Stomach (tissue), 9 donors: ENCODE measurements around the gene CRYBG1. TPM values are rescaled to one million over a fixed set of nuclear protein-coding genes. Genes with fewer than 3 reads are reported as not detected.

Experiments
- DNase-seq, 2 donors: peaks; one replicate each; pipeline versions ENCODE4 v3.0.0 to v3.0.0-alpha.2; 2013 to 2019
- H3K27ac ChIP-seq, 5 donors: fragments of 200-600 bp in 4 of 5; sonication (generic) in 4 of 5; one replicate each; pipeline ENCODE4 v1.5.1; 2013 to 2019; ENCODE audit warnings: mild to moderate bottlenecking in 1 of 5, moderate library complexity in 1 of 5
- H3K27me3 ChIP-seq, 3 donors: fragments of 200-600 bp; sonication (generic); one replicate each; pipeline ENCODE4 v1.5.1; 2017 to 2019; ENCODE audit warnings: mixed run types in 1 of 3
- H3K36me3 ChIP-seq, 4 donors: fragments of 200-600 bp; sonication (generic); 1 replicate in 3 of 4; 2 replicates in 1 of 4; pipeline ENCODE4 v1.5.1; 2016 to 2019
- H3K4me1 ChIP-seq, 4 donors: fragments of 200-600 bp; sonication (generic); one replicate each; pipeline ENCODE4 v1.5.1; 2016 to 2019
- H3K4me3 ChIP-seq, 4 donors: fragments of 200-600 bp; sonication (generic) in 3 of 4; one replicate each; pipeline ENCODE4 v1.5.1; 2016 to 2019; ENCODE audit warnings: mild to moderate bottlenecking in 1 of 4
- H3K9me3 ChIP-seq, 4 donors: fragments of 200-600 bp; sonication (generic); one replicate each; pipeline ENCODE4 v1.5.1; 2016 to 2019
- EP300 ChIP-seq: sonication (generic); formaldehyde crosslinking; IDR thresholded peaks from one replicate; pipeline ENCODE4 v1.6.1; 2017; ENCODE audit warnings: antibody characterized with exemption
- POLR2A ChIP-seq, 4 donors: fragments of 450-650 bp; IDR thresholded peaks; one replicate each; pipeline ENCODE4 v1.6.1; 2016; ENCODE audit warnings: antibody characterized with exemption in 4 of 4, control low read depth in 2 of 4, mild to moderate bottlenecking in 1 of 4, moderate library complexity in 1 of 4
- POLR2AphosphoS5 ChIP-seq, 3 donors: sonication (generic); formaldehyde crosslinking; IDR thresholded peaks; one replicate each; pipeline ENCODE4 v1.6.1; 2016; ENCODE audit warnings: antibody characterized with exemption in 3 of 3
- WGBS, 5 donors: extraction: QIAGEN DNeasy Blood & Tissue Kit in 3 of 5; methylation state at CpG; one replicate each; pipeline versions ENCODE4 v1.1.5 to v1.1.7; 2013 to 2018; 5-methylcytosine and 5-hydroxymethylcytosine counted together
- intact Hi-C: fragments of 100-400 bp; cut with DNase I; formaldehyde crosslinking; loops from one replicate; pipeline ENCODE4 v1.15.1; 2023; ENCODE audit warnings: low total_unique reads
- polyA plus RNA-seq, 3 donors: library from polyadenylated mRNA; stranded (reverse); fragments of 200-250 nt; gene quantifications; one replicate each; pipeline ENCODE4 v1.2.3, GENCODE V29; 2013
- total RNA-seq, 5 donors: library from RNA; depleted of rRNA; stranded (reverse); fragments of >200 nt; gene quantifications; one replicate each; pipeline versions ENCODE4 v1.1.0 to v1.2.3, GENCODE V29; 2014 to 2016
- TF ChIP-seq, protein P1 (sequence below), 7 experiments: fragments of 450-650 bp in 4 of 7; fragments of 200-600 bp in 3 of 7; sonication (generic) in 3 of 7; IDR thresholded peaks; one replicate each; pipeline ENCODE4 v1.5.1; 2016 to 2019; ENCODE audit warnings: antibody characterized with exemption in 7 of 7, control low read depth in 2 of 7, mild to moderate bottlenecking in 1 of 7
- donor health status: healthy with polysubstance abuse.
- donor health status: Bipolar disorder and iron deficiency.
- donor health status: healthy.

Gene CRYBG1
- total and polyA plus RNA-seq, 8 donors, result 0.45 to 47.2 (median 9.9) TPM

DNA sequence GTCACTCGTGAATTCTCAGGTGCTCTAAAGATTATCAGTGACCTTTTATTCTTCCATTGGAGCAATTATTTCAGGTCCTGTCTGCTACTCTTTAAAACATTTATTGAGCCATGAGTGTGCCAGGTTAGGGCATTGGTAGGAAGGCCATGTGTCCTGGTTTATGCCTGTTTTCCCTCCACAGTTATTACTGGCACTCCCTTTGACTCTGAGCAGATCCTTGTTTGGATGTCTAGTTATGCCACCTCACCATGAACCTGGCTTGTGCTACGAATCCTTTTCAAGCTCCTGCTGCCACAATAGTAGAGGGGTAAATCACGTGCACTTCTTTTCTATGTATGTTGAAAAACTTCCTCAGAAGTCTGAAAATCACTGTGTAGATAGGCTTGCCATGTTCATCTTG lies 27.4 kb downstream of the CRYBG1 start:
- no peaks in the 10 kb centered on the region for H3K9me3 ChIP-seq
- 78 to 88% (median 81%) methylated on average over 3 of the region's 3 CpGs for WGBS, 5 donors
- TF ChIP-seq EP300 (no peak), POLR2A (IDR thresholded peaks at IDR 0.05) (no peak), POLR2AphosphoS5 (IDR thresholded peaks at IDR 0.05) (no peak)
- TF ChIP-seq, protein P1, sequence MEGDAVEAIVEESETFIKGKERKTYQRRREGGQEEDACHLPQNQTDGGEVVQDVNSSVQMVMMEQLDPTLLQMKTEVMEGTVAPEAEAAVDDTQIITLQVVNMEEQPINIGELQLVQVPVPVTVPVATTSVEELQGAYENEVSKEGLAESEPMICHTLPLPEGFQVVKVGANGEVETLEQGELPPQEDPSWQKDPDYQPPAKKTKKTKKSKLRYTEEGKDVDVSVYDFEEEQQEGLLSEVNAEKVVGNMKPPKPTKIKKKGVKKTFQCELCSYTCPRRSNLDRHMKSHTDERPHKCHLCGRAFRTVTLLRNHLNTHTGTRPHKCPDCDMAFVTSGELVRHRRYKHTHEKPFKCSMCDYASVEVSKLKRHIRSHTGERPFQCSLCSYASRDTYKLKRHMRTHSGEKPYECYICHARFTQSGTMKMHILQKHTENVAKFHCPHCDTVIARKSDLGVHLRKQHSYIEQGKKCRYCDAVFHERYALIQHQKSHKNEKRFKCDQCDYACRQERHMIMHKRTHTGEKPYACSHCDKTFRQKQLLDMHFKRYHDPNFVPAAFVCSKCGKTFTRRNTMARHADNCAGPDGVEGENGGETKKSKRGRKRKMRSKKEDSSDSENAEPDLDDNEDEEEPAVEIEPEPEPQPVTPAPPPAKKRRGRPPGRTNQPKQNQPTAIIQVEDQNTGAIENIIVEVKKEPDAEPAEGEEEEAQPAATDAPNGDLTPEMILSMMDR (IDR thresholded peaks at IDR 0.05), result no peak
- H3K36me3 ChIP-seq, result no peaks in the 10 kb centered on the region
- no peaks in the 10 kb centered on the region for H3K4me1 ChIP-seq
- no peaks in the 10 kb centered on the region for H3K27me3 ChIP-seq
- intact Hi-C loops, result no loop called here
- DNase-seq, result no peak
- no peak overlapping the region for H3K27ac ChIP-seq
- H3K4me3 ChIP-seq, result no peak overlapping the region

DNA sequence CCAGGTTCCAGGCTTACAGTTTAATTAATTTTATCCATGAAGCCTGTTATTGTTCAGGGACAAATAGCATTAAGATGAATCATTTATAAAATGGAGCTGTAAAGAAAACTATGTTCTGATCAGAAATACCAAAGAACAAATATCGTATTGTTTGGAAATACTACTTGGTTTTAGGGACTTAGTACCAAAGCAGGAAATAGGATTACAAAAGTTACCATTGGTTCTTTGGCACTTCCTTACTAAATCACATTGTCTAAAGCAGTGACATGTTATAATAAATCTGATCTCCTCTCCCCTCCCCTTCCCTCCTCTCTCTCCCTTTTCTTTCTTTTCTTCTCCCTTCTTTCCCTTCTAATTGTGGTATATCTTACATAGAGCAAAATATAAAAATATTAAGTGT lies 29.6 kb downstream of the CRYBG1 start:
- 29 to 72% (median 52%) methylated on average over 1 of the region's 1 CpG for WGBS, 5 donors
- DNase-seq, result no peak
- intact Hi-C loops, result no loop called here
- Histone ChIP-seq H3K4me3 (no peak overlapping the region), H3K36me3 (no peaks in the 10 kb centered on the region), H3K4me1 (no peaks in the 10 kb centered on the region), H3K9me3 (no peaks in the 10 kb centered on the region), H3K27ac (no peak overlapping the region), H3K27me3 (no peaks in the 10 kb centered on the region)
- TF ChIP-seq EP300 (no peak), POLR2A (IDR thresholded peaks at IDR 0.05) (no peak), POLR2AphosphoS5 (IDR thresholded peaks at IDR 0.05) (no peak)
- TF ChIP-seq, protein P1 (IDR thresholded peaks at IDR 0.05), result no peak

DNA sequence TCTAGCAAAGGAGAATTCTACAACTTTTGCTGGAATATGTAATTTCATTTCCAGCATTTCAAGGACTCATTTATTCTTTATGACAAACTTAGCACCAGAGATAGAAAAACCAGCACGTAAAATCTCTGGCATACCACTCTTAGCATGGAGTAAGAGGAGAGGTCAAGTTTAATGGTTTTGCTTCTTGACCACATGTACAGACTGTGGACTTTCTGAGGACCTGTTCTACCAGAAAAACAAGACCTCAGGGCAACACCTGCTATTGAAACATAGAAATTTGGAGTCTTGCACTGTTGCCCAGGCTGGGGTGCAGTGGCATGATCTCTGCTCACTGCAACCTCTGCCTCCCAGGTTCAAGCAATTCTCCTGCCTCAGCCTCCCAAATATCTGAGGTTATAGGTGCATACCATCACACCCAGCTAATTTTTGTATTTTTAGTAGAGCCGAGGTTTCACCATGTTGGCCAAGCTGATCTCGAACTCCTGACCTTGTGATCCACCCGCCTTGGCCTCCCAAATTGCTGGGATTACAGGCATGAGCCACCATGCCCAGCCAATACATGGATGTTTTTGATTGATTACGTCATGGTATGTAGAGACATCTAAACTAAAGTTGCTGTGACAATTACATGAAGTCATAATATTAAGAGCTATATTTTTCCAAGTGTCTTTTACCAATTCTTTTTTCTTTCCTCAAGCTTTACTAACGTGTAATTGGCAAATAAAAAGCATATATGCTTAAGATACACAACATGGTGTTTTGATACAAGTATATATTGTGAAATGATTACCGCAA lies 36.1 kb downstream of the CRYBG1 start:
- WGBS, 5 donors, result 75 to 82% (median 79%) methylated on average over 7 of the region's 7 CpGs
- intact Hi-C loops, result no loop called here

DNA sequence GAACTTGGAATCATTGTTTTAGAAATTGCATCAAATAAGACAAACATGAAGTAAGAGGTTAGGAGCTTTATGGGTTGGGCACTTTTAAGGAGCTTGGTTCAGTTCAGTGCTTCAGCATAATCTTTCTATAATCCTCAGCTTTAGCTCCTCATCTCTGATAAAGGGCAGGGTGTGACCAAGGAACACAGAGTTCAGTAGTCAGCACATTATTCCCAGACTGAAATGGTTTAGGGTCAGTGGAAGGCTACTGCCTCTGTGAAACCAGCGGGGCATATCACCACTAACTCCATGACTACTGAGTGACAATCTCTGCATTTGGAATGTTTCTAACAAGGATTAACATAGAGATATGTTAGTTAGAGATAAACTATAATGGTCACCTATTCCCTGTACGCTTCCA lies 36.9 kb downstream of the CRYBG1 start:
- intact Hi-C loops, result no loop called here

More for the DNA sequence above, 36.1 kb downstream of the CRYBG1 start:
- Histone ChIP-seq H3K27me3 (peaks cover 0 to 3% (median 0%) of the 10 kb centered on the region in 3 donors), H3K36me3 (no peaks in the 10 kb centered on the region), H3K9me3 (no peaks in the 10 kb centered on the region), H3K27ac (no peak overlapping the region), H3K4me1 (no peaks in the 10 kb centered on the region), H3K4me3 (no peak overlapping the region)
- TF ChIP-seq, protein P1 (IDR thresholded peaks at IDR 0.05), result no peak
- TF ChIP-seq POLR2AphosphoS5 (IDR thresholded peaks at IDR 0.05), result no peak
- TF ChIP-seq POLR2A (IDR thresholded peaks at IDR 0.05), result no peak
- TF ChIP-seq EP300, result no peak
- no peak for DNase-seq

More for the DNA sequence above, 36.9 kb downstream of the CRYBG1 start:
- Histone ChIP-seq H3K4me1 (no peaks in the 10 kb centered on the region), H3K9me3 (no peaks in the 10 kb centered on the region), H3K27ac (no peak overlapping the region), H3K27me3 (peaks cover 0 to 3% (median 0%) of the 10 kb centered on the region in 3 donors), H3K36me3 (no peaks in the 10 kb centered on the region), H3K4me3 (no peak overlapping the region)
- no peak for DNase-seq
- TF ChIP-seq POLR2AphosphoS5 (IDR thresholded peaks at IDR 0.05) (no peak), POLR2A (IDR thresholded peaks at IDR 0.05) (no peak), EP300 (no peak)
- TF ChIP-seq, protein P1 (IDR thresholded peaks at IDR 0.05), result no peak
- 62 to 89% (median 75%) methylated on average over 2 of the region's 2 CpGs for WGBS, 5 donors
